Stimulated activated CD8-positive, alpha-beta memory T cell treated with anti-CD3 and anti-CD28 coated beads, Interleukin-15, amount 100 ng/mL, for 1 hour (primary cell): Measurements from ENCODE around the gene SLC39A11.
"Not testable (repeated sequence)": the region's sequence is repeated elsewhere in the genome, so short reads cannot be mapped to it uniquely, and the experiment has no call there.

Source experiments
- DNase-seq: peaks from one replicate; pipeline ENCODE4 v3.0.0-alpha.2; 2020; ENCODE audit warnings: low read depth

The SLC39A11 gene

GRCh38 chr17:73107191-73107590 is 14.7 kb upstream of the SLC39A11 start:
- DNase-seq: no peak

GRCh38 chr17:73105431-73105830 is 12.9 kb upstream of the SLC39A11 start:
- no peak for DNase-seq

- no peak for DNase-seq
Measured at GRCh38 chr17:73104450-73104849, 12.0 kb upstream of the SLC39A11 start.

DNA sequence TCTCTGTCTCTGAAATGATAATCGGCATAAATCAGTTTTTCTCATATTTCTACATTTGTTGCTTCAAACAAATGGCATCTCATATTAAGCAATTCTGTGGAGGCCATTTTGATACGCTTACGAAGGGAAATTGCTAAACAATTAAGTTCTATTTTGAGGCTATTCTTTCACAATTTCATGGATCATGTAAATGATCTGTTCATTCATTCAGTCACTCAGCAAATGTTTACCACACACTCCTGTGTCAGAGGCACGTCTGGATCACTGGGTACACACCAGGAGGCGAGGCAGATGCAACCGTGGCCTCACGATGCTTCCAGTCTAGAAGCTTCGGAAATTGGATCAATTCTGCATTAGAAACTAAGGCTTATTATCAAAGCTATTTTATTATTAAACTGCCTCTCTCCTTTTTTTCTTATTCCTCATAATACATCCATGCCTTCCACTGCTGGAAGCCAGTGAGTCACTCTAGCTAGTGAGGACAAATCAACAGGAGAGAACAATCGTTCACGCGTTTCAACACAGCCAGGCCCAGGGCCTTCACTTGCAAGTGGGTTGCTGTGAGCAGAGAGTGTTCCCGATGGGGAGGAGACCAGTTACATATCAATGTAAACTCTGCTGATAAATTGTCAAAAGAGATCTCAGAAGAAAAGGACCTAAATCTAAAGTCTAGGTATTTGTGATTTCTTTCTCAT is 11.3 kb upstream of the SLC39A11 start:
- DNase-seq: no peak

DNA sequence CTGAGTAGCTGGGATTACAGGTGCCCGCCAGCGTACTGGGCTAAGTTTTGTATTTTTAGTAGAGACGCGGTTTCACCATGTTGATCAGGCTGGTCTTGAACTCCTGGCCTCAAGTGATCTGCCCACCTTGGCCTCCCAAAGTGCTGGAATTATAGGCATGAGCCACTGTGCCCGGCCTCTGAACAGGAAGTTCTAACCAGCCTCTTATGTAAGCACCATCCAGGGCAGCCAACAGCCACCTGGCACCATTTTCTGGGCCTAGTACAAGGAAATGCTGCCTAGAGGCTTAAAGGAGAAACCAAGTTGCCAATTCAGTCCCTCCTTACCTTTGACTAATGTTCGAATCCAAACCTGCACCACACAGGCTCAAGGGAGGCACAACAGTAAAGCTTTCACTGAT is 8.5 kb upstream of the SLC39A11 start:
- DNase-seq: no peak

DNA sequence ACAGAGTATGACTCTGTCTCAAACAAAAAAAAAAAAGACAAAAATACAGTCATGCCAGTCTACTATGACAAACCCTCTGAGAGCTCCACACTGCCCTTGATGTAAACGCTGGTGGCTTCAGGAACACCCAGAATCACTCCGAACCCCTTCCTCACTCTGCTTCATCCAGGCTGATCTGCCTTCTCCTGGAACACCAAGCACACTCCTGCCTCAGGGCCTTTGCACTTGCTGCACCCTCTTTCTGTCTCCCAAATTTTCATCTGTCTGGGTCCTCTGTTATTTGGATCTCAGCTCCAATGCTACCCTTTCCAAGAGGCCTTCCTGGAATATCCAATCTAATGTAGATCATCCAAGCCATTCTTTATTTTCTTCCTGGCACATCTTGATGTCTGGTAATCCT is 7.9 kb upstream of the SLC39A11 start:
- DNase-seq: no peak

DNA sequence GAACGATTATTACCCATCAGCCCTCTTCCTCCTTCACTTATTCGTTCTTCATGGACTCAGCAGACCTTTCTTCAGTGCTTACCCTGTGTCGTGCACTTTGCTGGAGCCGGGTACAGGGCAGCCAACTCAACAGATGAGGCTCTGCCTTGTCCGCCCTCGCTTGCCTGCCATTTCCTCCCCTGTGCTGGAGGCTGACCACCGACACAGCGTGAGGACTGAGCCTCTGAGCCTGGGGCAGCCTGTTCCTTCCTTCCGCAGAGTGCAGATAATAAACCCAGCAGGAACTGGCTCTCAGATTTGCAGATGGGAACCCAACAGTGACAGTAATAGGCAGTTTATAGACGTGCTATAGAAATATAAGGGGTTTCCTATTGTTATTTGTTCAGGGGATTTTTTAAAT is 7.0 kb upstream of the SLC39A11 start:
- DNase-seq: no peak

DNA sequence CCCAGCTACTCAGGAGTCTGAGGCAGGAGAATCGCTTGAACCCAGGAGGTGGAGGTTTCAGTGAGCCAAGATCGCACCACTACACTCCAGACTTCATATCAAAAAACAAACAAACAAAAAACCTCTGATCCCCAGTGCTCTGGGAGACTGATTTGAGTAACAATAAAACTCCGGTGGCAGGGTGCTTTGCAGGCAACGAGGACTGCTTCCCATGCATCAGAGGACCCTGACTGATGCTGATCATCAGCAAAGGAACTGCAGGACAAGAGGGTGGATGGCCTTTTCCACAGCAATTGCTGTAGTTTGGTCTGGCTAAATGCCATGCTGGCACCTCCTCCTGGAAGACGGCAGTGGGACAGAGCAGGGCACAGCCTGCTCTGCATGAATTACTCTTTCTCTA is 6.4 kb upstream of the SLC39A11 start:
- no peak for DNase-seq

- DNase-seq: not testable (repeated sequence)
Measured at GRCh38 chr17:73097973-73098765, 5.7 kb upstream of the SLC39A11 start.

GRCh38 chr17:73096866-73097265 is 4.4 kb upstream of the SLC39A11 start:
- no peak for DNase-seq

DNA sequence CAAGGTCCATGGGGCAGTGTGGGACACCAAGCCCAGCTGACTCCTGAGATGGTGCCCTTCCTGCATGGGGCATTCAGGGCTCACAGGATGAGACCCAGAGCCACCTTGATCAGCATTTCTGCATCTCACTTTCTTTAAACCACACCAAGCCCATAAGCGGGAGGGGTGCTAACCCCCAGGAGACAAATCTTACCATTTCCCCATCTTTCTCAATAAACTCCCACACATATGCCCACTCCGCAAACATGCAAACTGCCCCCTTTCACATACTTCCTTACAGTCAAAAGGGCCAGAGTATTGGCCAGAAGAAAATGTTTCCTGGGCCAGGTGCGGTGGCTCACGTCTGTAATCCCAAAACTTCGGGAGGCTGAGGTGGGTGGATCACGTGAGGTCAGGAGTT is 3.7 kb upstream of the SLC39A11 start:
- no peak for DNase-seq

GRCh38 chr17:73093286-73093685 is 798 bp upstream of the SLC39A11 start:
- no peak for DNase-seq

- DNase-seq: no peak
Measured at GRCh38 chr17:73091770-73092522, 542 bp downstream of the SLC39A11 start.

GRCh38 chr17:73091410-73091769 is 1.1 kb downstream of the SLC39A11 start:
- no peak for DNase-seq

DNA sequence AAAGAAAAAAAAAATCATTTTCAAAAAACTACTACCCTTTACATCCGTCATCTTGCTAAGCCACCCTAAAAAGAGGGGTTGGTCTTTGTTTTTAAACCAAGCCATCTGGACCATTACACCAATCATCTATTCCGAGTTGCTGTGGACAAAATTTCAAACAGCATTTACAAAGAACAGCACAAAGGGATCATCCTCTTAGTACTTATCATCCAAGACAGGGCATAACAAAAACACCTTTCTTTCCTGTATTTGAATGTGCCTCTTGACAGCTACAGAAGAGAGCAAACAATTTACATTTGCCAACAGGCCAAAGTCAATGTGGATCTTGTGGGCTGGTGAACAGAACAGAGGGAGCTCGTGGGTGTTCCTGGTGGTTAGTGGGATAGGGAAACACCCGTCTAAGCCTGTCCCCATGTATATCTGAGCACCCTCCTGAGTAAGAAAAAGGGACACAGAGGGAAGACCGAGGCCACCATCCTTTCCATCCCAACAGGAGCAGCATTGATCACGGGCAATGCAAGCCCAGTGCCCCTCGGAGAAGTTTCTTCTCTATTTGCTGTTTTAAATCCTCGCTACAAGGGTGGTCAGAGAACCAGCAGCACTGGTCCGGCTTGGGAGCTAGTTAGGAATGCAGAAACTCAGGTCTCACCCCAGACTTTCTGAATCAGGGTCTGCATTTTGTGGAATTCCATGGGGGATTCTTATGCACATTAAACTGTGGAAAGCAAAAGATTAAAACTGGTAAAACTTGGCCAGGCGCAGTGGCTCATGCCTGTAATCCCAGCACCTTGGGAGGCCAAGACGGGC is 1.9 kb downstream of the SLC39A11 start:
- no peak for DNase-seq

- DNase-seq: no peak
Measured at GRCh38 chr17:73089322-73090317, 2.9 kb downstream of the SLC39A11 start.

- DNase-seq: no peak
Measured at GRCh38 chr17:73088561-73088960, 3.9 kb downstream of the SLC39A11 start.

DNA sequence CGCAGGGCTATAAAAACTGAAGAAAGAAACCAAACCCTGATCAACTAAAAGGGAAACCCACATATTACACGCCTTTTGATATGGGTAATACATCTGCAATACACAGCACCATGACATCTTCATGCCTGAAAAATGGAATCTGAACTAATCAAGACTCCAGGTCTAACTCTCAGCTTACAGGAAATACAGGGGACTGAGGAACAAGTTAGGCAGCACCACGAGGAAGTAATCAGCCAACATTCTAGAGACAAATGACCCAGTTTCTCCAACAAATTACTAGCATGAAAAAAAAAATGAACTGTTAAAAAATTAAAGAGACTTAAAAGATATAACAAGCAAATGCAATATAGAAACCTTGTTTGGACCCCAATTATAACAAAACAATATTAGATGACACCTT is 9.1 kb downstream of the SLC39A11 start:
- DNase-seq: no peak

- no peak for DNase-seq
Measured at GRCh38 chr17:73074566-73074965, 17.9 kb downstream of the SLC39A11 start.

- no peak for DNase-seq
Measured at GRCh38 chr17:73072219-73072962, 20.1 kb downstream of the SLC39A11 start.
